ENCODE data around the gene NFKB1.

DNA sequence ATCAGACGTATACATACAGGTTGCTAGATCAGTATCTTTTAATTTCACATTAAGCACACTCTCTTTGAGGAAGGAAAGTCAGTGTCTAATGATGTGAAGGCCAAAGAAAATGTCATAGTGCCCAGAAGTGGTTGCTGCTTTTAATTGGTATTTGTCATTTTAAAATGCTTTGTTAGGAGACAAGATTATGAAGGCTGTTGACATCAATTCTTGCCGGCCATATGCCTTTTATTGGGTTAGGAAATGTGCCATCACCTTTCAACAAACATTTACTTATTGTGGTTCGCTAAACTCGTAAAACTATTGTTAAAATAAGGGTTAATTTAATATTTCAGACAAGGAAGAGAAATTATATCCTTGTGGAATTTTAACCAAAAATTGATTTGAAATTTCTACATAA lies 32.2 kb downstream of the NFKB1 start:
- TF ChIP-seq, protein P1, sequence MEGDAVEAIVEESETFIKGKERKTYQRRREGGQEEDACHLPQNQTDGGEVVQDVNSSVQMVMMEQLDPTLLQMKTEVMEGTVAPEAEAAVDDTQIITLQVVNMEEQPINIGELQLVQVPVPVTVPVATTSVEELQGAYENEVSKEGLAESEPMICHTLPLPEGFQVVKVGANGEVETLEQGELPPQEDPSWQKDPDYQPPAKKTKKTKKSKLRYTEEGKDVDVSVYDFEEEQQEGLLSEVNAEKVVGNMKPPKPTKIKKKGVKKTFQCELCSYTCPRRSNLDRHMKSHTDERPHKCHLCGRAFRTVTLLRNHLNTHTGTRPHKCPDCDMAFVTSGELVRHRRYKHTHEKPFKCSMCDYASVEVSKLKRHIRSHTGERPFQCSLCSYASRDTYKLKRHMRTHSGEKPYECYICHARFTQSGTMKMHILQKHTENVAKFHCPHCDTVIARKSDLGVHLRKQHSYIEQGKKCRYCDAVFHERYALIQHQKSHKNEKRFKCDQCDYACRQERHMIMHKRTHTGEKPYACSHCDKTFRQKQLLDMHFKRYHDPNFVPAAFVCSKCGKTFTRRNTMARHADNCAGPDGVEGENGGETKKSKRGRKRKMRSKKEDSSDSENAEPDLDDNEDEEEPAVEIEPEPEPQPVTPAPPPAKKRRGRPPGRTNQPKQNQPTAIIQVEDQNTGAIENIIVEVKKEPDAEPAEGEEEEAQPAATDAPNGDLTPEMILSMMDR (optimal IDR thresholded peaks at IDR 0.05 in 1 of 3, IDR thresholded peaks at IDR 0.05 in 1 of 3, conservative IDR thresholded peaks at IDR 0.05 in 1 of 3; ENCODE audit: extremely low read depth in 1 of 3, insufficient read depth in 2 of 3, low read length in 3 of 3) = no peak
- TF ChIP-seq EZH2 (IDR thresholded peaks at IDR 0.05; ENCODE audit: low read length) = no peak

Data from keratinocyte (primary cell).